Tibial nerve (tissue), 4 donors: ENCODE results near the gene TMX2.

ENCODE experiments used
- CTCF ChIP-seq, 5 experiments: fragments of 200-600 bp in 3 of 5; fragments of 450-650 bp in 2 of 5; sonication (generic) in 3 of 5; IDR thresholded peaks; one replicate each; pipeline ENCODE4 v1.5.1; 2016 to 2019; ENCODE audit warnings: antibody characterized with exemption in 5 of 5, mild to moderate bottlenecking in 3 of 5, moderate library complexity in 2 of 5
- EP300 ChIP-seq, 2 donors: sonication (generic); formaldehyde crosslinking; IDR thresholded peaks; one replicate each; pipeline ENCODE4 v1.6.1; 2017; ENCODE audit warnings: antibody characterized with exemption in 2 of 2, mild to moderate bottlenecking in 1 of 2

GRCh38 chr11:57681168-57681567 lies 31.2 kb upstream of the TMX2 start:
- TF ChIP-seq CTCF (IDR thresholded peaks at IDR 0.05) (no peak), EP300 (IDR thresholded peaks at IDR 0.05) (no peak)
